A549 treated with AZD2906 at 1 μM for 4 hours (cell line): Measurements from ENCODE around the gene CGB3. TPM values are rescaled to one million over a fixed set of nuclear protein-coding genes. Genes with fewer than 3 reads are reported as not detected.

Experiments
- total RNA-seq: library from RNA; stranded (reverse); fragments of 200-300 nt; extraction: Qiagen RNA extraction; gene quantifications from 5 replicates; pipeline ENCODE4 v1.2.3, GENCODE V29; 2022

CGB3 gene
- total RNA-seq: not detected in 5 replicates

DNA sequence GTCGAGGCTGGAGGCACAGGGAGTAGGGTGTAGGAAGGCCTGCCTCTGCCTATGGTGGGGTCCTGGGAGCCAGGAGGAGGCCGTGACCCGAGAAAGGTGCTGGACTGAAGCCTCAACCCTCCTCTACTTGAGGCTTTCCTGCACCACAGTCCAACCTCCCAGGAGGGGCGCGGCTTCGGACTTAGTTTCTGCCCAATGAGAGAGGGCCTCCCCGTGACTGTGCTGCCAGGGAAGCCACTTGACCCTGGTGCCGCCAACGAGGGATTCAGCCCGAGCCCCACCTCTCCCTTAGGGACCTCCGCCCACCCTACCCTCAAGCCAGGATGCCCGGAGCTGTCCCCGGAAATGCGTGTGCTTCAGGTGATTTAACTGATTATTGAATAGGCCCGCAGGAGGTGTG, at the start of gene CGB3:
TSS of gene CGB3 (minus strand) at position 101 of the 400 bp plus-strand sequence. CDS start 362 bp downstream, outside the sequence.

DNA sequence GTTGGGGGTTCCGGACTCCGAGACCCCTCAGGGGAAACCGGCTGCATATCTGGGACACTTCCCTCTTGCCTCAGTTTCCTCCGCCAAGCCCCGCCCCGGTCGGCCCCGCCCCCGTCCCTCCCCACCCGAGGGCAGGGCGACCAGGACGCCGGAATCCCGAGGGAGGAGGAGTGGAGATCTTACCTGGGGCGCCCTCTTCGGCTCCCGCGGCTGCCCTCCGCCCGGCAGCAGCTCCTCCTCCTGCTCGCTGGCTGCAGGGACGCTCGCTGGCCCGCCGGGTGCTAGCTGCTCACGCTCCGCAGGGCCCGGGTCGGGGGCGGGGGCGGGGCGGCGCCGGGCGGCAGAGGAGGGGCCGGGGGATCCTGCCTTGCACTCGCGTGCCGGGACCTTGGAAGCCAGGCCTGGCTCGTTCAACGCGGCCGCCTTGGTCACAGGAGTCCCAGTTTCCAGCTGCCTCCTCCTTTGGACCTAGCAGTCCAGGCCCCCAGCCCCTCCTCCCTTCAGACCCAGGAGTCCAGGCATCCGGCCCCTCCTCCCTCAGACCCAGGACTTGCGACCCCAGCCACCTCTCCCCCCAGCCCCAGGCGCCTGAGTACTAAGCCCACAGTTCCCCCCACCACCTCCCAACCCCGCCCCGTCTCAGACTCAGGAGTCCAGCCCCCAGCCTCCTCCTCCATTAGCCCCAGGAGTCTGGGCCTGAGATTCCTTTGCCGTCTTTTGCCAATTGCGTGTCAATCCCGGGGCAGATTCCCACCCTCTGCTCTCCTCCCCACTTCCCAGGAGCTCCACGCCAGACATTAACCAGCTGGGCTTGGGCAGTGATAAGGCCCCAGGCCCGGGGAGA, 40.9 kb upstream of the CGB3 start, which contains the start of gene NTF4:
TSS of gene NTF4 (minus strand) at position 51 of the 844 bp plus-strand sequence. CDS start 2,821 bp downstream, outside the sequence.

DNA sequence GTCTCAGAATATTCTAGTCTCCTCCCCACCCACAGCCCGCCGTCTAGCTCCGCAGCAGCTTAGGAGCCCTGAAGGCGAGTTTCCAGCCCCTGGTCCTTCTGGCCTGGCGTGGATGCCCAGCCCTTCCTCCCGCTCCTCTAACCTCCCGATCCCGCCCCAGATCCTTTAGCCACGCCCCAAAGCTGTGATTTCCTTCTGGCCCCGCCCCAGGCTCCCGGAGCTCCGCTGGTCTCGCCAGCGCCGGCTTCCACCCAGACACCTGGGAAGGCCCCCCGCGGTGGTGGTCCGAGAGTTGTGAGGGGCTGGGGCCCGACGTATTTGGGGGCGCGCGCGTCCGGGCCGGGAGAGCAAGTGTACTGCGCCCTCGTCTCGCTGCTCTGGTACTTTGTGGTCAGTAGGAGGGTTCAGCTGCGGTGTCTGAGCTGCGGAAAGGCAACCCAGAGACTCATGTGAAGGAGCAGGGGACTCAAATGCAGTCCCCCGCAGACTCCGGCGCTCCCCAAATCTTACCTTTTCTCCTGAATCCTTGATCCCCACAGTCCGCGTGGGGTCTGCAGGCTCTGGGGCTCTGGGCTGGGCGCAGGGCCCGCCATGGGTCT, 33.6 kb upstream of the CGB3 start, which contains the start of gene CGB7:
TSS of gene CGB7 (minus strand) at position 114 of the 599 bp plus-strand sequence. CDS start 2,374 bp downstream, outside the sequence.

DNA sequence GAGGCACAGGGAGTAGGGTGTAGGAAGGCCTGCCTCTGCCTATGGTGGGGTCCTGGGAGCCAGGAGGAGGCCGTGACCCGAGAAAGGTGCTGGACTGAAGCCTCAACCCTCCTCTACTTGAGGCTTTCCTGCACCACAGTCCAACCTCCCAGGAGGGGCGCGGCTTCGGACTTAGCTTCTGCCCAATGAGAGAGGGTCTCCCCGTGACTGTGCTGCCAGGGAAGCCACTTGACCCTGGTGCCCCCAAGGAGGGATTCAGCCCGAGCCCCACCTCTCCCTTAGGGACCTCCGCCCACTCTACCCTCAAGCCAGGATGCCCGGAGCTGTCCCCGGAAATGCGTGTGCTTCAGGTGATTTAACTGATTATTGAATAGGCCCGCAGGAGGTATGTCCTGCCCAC, 24.9 kb upstream of the CGB3 start, which contains the start of gene CGB8:
TSS of gene CGB8 (minus strand) at position 101 of the 400 bp plus-strand sequence. CDS start 372 bp downstream, outside the sequence.

DNA sequence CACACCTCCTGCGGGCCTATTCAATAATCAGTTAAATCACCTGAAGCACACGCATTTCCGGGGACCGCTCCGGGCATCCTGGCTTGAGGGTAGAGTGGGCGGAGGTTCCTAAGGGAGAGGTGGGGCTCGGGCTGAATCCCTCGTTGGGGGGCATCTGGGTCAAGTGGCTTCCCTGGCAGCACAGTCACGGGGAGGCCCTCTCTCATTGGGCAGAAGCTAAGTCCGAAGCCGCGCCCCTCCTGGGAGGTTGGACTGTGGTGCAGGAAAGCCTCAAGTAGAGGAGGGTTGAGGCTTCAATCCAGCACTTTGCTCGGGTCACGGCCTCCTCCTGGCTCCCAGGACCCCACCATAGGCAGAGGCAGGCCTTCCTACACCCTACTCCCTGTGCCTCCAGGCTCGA, 19.4 kb upstream of the CGB3 start, which contains the start of gene CGB5:
TSS of gene CGB5 (plus strand) at position 301 of the 400 bp plus-strand sequence. CDS start 362 bp downstream, outside the sequence.

DNA sequence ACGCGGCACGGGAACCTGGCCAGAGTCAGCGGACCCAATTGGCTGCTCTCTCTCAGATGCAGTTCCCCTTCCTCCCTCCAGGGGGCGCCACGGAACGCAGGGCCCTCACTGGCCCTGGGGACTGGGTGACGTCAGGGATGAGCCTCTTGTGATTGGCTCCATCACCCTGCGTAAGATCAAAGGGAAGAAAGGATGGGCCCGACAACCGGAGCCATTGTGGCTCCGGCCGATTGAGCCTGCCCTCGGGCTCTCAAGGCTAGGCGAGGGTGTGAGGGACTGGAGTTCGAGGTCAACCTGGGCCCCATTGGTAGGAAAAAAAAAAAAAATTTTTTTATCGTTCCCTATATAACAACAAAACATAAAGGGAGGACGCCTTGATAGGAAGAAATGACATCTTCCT, 12.7 kb upstream of the CGB3 start, which contains the start of gene CGB1:
TSS of gene CGB1 (minus strand) at position 81 of the 400 bp plus-strand sequence. CDS start 184 bp downstream, outside the sequence.

DNA sequence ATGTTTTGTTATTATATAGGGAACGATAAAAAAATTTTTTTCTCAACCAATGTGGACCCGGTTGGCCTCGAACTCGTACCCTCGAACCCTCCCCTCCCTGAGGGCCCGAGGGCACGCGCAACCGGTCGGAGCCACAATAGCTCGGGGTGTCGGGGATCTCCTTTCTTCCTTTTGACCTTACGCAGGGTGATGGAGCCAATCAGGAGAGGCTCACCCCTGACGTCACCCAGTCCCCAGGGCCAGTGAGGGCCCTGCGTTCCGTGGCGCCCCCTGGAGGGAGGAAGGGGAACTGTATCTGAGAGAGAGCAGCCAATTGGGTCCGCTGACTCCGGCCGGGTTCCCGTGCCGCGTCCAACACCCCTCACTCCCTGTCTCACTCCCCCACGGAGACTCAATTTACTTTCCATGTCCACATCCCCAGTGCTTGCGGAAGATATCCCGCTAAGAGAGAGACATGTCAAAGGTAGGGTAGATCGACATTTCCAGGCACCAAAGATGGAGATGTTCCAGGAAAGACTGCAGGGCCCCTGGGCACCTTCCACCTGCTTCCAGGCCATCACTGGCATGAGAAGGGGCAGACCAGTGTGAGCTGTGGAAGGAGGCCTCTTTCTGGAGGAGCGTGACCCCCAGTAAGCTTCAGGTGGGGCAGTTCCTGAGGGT, 7.6 kb upstream of the CGB3 start, which contains the start of gene CGB2:
TSS of gene CGB2 (plus strand) at position 249 of the 660 bp plus-strand sequence. CDS start at position 455, 206 bp downstream.

DNA sequence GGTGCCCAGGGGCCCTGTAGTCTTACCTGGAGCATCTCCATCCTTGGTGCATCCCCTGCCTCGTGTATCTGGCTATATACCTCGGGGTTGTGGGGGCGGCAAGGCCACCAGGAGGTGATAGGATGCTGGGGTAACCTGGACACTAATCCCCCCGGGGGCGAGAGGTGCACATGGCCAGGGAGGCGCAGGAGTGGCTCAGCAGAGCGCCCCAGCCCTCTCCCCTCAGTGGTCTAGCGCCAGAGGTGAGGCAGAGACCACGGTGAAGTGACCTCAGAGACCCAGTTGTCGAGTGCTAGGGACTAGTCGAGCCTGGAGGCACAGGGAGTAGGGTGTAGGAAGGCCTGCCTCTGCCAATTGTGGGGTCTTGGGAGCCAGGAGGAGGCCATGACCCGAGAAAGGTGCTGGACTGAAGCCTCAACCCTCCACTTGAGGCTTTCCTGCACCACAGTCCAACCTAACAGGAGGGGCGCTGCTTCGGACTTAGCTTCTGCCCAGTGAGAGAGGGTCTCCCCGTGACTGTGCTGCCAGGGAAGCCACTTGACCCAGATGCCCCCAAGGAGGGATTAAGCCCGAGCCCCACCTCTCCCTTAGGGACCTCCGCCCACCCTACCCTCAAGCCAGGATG, 7.0 kb downstream of the CGB3 start, which contains the start of gene LHB:
TSS of gene LHB (minus strand) at position 51 of the 625 bp plus-strand sequence. CDS start at position 41, 10 bp downstream.

DNA sequence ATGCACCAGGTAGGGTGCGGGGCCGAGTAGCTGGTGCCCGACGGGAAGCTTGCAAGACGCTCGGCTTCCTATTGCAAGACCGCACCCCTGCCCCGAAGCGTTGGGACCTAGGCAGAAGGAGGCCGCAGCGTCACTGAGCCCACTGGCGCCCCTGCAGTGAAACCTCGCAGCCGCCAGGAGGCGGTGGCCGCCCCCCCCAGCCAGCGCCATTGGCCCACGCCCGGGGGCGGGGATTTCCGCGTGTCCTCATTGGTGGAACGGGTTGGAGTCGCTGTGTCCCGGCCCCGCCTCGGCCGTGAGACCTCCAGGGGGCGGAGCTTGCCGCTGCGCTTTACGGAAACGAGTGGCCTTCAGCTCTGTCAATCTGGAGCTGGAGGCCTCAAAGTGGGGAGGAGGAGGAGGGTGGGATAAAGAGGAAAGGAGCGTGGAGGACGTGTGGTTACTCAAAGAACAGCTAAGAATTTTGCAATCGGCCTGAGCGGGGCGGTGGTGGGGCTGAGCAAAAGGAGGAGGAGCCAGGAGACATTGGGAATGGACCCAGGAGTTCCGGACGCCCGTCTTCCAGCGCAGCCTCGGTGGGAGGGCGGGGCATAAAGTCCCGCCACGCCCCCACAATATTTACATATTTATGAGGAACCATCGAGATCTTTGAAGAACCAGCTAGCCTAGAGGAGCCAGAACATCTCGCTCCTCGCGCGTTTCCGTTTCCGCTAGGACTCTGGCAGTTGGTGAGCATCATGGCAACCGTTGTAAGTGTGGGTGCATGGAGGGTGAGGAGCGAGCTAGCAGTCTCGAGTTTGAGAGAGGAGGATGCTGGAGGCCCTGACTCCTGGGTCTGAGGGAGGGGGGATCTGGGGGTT, 30.7 kb downstream of the CGB3 start, which contains the start of the genes GYS1 and RUVBL2:
TSS of gene GYS1 (minus strand) at position 135 of the 860 bp plus-strand sequence. CDS start 197 bp downstream, outside the sequence.
TSS of gene RUVBL2 (plus strand) at position 713 of the 860 bp plus-strand sequence. CDS start at position 738, 25 bp downstream.

Other genes with a start within 250 kb of the CGB3 start
- 51.3 to 63.4 TPM (median 60.9 TPM) in 5 replicates for gene BCAT2, start 213.3 kb downstream of the CGB3 start, total RNA-seq
- 12.4 to 16.1 TPM (median 13.9 TPM) in 5 replicates for gene HSD17B14, start 187.8 kb downstream of the CGB3 start, total RNA-seq
- 1.2 to 1.6 TPM (median 1.4 TPM) in 5 replicates for gene PLEKHA4, start 155.7 kb downstream of the CGB3 start, total RNA-seq
- 79.7 to 121 TPM (median 92.8 TPM) in 5 replicates for gene PPP1R15A, start 151.9 kb downstream of the CGB3 start, total RNA-seq
- gene TULP2, start 125.6 kb downstream of the CGB3 start, total RNA-seq: not detected in 5 replicates
- 206 to 233 TPM (median 208 TPM) in 5 replicates for gene NUCB1, start 124.0 kb downstream of the CGB3 start, total RNA-seq
- gene DHDH, start 90.6 kb downstream of the CGB3 start, total RNA-seq: 0.87 to 1.6 TPM (median 1.3 TPM) in 5 replicates
- 283 to 383 TPM (median 335 TPM) in 5 replicates for gene BAX, start 69.5 kb downstream of the CGB3 start, total RNA-seq
- 16,772 to 23,411 TPM (median 18,179 TPM) in 5 replicates for gene FTL, start 59.0 kb downstream of the CGB3 start, total RNA-seq
- 17.8 to 21.9 TPM (median 19.9 TPM) in 5 replicates for gene GYS1, start 31.0 kb downstream of the CGB3 start, total RNA-seq
- 221 to 248 TPM (median 236 TPM) in 5 replicates for gene RUVBL2, start 30.4 kb downstream of the CGB3 start, total RNA-seq
- not detected in 5 replicates for gene LHB, start 7.2 kb downstream of the CGB3 start, total RNA-seq
- 0.09 to 0.21 TPM (median 0.21 TPM) in 3 of 5 replicates, not detected in the others for gene CGB2, start 7.6 kb upstream of the CGB3 start, total RNA-seq
- not detected in 5 replicates for gene CGB1, start 12.6 kb upstream of the CGB3 start, total RNA-seq
- 0.52 to 1.0 TPM (median 0.68 TPM) in 5 replicates for gene CGB5, start 19.5 kb upstream of the CGB3 start, total RNA-seq
- gene CGB8, start 24.8 kb upstream of the CGB3 start, total RNA-seq: 1.6 to 3.0 TPM (median 2.6 TPM) in 5 replicates
- gene CGB7, start 33.4 kb upstream of the CGB3 start, total RNA-seq: 0.32 to 0.76 TPM (median 0.42 TPM) in 5 replicates
- gene NTF4, start 40.5 kb upstream of the CGB3 start, total RNA-seq: 0.29 to 0.78 TPM (median 0.66 TPM) in 5 replicates
- gene KCNA7, start 48.4 kb upstream of the CGB3 start, total RNA-seq: 0.01 to 0.02 TPM in 2 of 5 replicates, not detected in the others
- gene SNRNP70, start 61.1 kb upstream of the CGB3 start, total RNA-seq: 311 to 342 TPM (median 330 TPM) in 5 replicates
- 5.1 to 9.9 TPM (median 7.0 TPM) in 5 replicates for gene LIN7B, start 90.0 kb upstream of the CGB3 start, total RNA-seq
- gene C19orf73, start 94.8 kb upstream of the CGB3 start, total RNA-seq: 0.91 to 2.0 TPM (median 1.6 TPM) in 5 replicates
- 4.8 to 8.8 TPM (median 7.2 TPM) in 5 replicates for gene PPFIA3, start 95.2 kb upstream of the CGB3 start, total RNA-seq
- gene HRC, start 131.1 kb upstream of the CGB3 start, total RNA-seq: 0.05 TPM in 1 of 5 replicates, not detected in the others
- gene TRPM4, start 133.5 kb upstream of the CGB3 start, total RNA-seq: 7.3 to 10.2 TPM (median 9.0 TPM) in 5 replicates